GM20431 (cell line): ENCODE data around the gene PAQR7.

ENCODE experiments used
- in situ Hi-C: fragments of 300-500 bp; cut with MseI, MboI; formaldehyde crosslinking; loops from one replicate; pipeline ENCODE4 v1.15.0; 2020; ENCODE audit warnings: low sequenced_read_pairs; ENCODE audit not compliant: unreplicated experiment

PAQR7 gene, protein sequence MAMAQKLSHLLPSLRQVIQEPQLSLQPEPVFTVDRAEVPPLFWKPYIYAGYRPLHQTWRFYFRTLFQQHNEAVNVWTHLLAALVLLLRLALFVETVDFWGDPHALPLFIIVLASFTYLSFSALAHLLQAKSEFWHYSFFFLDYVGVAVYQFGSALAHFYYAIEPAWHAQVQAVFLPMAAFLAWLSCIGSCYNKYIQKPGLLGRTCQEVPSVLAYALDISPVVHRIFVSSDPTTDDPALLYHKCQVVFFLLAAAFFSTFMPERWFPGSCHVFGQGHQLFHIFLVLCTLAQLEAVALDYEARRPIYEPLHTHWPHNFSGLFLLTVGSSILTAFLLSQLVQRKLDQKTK

GRCh38 chr1:25875154-25875855 is at the start of gene PAQR7:
Gene PAQR7, minus strand, starts transcription at chr1:25875708. Its CDS starts 11,869 bp downstream, at chr1:25863839.
- in situ Hi-C loops = no loop called here

GRCh38 chr1:25924454-25924853 is 48.9 kb upstream of the PAQR7 start:
- in situ Hi-C loops = no loop called here

DNA sequence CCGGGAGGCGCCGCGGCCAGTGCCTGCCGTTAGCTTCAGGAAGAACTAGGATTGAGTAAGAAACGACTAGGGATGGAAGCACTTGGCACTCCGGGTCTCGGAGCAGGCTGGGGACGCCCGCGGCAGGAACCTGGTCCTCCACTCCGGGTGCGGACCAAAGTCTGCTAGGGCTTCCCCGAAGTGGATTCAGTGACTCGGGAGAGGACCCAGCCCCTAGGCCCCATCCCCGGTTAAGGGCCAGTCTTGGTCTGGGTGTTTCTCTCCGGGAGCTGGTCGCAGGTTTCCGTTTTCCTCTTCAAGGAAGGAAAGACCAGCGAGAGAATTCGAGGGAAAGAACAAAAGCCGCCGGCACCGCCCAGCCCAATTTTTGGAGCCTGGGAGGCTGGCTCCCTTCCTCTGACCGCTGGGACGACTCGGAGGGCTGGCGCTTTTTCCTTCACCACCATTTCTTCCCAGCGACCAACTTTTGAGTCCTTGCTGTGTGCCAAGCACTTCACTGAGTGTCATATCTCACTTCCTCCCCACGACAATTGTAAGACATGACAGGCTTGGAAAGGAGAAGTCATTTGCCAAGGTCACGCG is 47.6 kb upstream of the PAQR7 start:
- in situ Hi-C loops = no loop called here

DNA sequence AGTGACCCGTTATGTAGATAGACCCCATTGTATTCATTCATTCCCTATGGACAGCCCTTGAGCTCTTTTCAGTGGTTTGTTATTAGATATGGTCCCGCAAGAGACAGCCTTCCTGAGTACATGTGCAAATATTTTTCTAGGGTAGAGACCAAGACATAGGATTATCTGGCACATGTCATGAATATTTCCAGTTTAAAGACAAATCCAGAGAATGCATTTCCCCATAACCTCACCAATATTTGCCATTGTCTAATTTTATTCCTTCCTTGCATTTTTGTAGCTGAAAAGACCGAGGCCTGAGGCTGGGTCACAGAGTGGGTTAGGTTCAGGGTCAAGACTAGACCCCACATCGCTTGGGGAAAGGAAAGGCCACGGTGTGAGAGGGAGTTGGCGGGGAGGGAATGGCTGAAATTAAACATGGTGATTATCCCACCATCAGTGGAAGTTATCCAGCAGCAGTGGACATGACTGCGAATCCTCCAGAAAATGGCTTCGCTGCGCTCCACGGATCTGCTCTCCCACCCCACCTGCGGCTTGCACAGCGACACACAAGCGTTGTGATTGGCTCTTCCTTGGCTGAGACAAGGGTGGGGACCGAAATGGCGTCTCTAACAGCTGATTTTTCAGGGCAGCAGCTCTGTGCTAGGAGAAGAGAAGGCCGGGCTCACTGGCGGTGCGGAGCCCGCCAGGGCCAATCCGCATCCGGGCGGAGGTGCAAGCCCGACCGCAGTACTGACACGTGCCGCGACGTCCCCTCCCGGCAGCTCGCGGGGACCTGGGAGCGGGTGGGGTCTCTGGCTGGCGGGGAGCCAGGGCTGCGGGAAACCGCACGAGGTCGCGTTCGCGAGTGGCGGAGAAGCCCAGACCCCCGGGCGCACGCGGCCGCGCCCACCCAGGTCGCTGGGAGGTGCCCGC is 46.8 kb upstream of the PAQR7 start:
- in situ Hi-C loops = no loop called here

DNA sequence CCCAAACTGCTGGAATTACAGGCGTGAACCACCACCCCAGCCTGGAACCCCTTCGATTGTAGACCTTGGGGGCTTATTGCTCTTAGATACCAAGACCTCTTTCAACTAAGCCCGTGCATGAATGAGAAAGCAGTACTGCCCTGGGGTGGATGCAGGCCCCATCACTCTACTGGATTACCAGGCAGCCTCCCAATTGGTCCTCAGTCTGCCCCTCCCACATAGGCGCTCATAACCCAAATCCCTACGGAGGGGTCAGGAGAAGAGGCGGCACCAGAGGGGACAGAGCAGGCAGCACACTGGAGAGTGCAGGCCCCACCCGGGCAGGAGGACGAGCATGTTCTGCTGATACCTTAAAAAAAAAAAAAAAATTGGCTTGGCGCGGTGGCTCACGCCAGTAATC is 43.1 kb upstream of the PAQR7 start:
- in situ Hi-C loops = no loop called here

DNA sequence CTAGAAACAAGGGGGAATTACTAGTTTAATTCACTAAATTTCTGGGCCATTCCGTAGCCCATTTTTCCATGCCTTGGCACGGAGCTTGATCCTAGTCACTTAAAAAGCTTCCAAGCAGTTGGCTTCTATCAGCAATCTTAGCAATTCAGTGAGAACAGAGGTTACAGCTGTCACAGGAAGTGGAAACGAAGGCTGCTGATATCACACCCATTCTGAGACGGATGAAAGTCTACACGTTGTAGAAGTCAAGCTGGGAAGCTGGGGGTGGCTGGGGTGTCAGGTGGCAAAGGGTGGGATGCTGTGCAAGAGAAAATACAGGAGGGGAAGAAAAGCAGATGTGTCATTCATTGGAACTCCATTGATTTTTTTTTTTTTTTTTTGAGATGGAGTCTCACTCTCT is 42.5 kb upstream of the PAQR7 start:
- in situ Hi-C loops = no loop called here

GRCh38 chr1:25916460-25916859 is 41.0 kb upstream of the PAQR7 start:
- in situ Hi-C loops = no loop called here

DNA sequence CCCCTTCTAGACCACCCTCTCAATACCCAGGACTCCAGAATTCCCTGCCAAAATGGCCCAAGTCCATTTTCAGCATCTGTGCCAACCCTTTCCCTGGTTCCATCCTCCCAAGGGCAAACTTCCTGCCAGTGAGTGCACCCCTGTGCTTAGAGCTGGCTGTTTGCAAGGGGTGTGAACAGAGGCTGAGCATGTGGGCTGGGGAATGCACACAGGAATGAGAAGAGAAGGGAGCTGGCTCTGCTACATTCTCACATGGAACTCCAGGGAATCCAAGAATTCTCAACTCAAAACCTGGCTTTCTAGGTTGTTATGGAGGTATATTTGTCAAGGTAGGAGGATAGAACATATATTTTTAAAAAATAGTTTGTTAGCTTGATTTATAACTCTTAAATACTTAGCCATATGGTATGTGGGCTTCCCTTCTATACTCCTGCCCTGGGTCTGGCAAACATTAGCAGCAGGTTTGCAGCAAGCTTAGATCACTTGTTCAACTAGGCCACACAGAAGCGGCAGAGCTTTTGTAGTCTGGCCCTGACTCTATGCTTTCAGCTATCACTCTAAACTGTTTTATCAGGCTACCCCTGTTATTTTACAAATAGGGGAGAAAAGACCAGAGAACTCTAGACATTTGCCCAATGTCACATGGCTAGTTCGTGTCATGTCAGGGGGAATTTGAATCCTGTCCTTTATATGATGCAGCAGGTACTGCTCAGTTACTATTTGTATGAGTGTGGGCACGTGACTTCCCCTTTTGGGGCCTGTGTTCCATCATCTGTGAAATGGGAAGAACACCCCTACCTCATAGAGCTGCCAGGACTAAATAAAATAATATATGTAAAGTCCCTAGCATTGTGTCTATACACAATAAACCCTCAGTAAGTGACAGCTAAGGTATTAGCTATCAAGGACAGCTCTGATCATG is 38.8 kb upstream of the PAQR7 start:
- in situ Hi-C loops = no loop called here

GRCh38 chr1:25913206-25913605 is 37.7 kb upstream of the PAQR7 start:
- in situ Hi-C loops = no loop called here

- in situ Hi-C loops = no loop called here
Measured at GRCh38 chr1:25912076-25912831, 36.7 kb upstream of the PAQR7 start.

DNA sequence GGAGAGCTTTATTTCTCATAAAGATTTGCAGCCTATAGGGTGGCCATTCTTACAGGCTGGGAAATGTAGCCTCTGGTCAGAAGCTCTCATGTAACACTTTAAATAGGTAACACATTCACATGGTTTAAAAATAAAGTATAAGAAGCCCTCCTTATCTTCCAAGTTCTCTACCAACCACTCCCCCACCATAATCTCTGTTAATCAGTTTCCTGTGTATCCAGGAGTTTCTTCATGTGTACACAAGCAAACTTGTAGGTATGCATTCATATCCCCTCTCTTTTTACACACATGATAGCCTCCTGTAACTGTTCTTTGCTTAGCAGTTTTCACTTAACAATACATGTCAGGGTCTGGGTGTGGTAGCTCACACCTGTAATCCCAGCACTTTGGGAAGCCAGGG is 35.7 kb upstream of the PAQR7 start:
- in situ Hi-C loops = no loop called here

DNA sequence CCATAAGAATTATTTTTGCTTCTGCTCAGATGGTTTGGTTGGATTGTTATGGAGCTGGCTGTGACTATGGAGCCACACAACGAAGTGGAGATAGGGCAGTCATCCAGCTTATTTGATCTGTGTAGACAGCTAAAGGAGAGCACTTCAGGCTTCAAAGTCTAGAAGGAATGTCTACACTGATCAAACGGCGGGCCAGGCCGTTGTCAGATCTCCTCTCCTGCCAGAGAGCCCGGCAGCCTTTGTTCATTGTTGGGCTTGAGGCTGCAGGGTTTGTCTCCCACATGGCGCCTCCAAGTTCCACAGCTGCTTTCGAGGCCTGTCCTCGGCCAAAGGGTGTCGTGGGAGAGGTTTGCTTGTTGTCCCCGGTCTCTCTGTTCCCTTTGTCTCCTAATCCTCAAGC is 33.5 kb upstream of the PAQR7 start:
- in situ Hi-C loops = no loop called here

DNA sequence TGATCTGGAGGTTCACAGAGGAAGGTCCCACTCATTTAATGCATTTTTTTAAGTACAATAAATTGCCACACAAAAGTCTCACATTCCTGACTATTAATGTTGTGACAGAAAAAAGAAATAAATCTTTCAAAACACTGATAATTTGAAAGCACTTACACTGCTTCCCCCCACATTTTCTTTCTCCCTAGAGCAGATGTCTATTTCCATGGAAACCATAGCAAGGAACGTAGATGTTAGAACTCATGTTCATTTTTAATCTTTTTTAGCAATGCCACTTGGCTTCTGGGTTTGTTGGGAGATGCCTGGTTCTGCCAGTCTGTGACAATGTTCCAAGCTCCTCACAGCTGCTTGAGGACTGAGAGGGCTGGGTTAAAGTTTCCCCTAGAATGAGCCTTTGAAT is 32.7 kb upstream of the PAQR7 start:
- in situ Hi-C loops = no loop called here

DNA sequence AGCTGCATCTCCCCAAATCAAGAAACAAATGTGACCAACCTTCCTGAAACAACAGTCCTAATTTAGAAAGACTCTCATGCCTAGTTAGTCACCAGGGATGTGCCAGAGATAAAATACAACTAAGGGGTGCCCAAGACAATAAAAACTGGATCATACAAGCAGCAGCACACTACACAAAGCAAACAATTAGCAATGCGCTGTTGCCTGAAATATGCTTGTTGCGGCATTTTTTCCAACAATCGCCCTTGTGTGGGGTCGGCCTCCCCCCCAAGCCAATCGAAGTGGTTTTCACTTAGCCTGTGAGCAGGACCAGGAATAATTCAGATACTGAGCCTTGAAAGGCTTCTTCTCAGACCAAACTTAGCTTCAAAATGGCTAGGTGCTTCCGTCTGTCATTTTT is 32.1 kb upstream of the PAQR7 start:
- in situ Hi-C loops = no loop called here

GRCh38 chr1:25906644-25907300 is 31.3 kb upstream of the PAQR7 start:
- in situ Hi-C loops = no loop called here

GRCh38 chr1:25905680-25906643 is 30.5 kb upstream of the PAQR7 start, which contains the start of gene STMN1:
Gene STMN1, minus strand, starts transcription at chr1:25906419. Its CDS starts 1,743 bp downstream, at chr1:25904676.
- in situ Hi-C loops = no loop called here
